Measurements from ENCODE around the gene RPS6KA3.
"Not testable (repeated sequence)": the region's sequence is repeated elsewhere in the genome, so short reads cannot be mapped to it uniquely, and the experiment has no call there.

- not testable (repeated sequence) for TF ChIP-seq EZH2 (IDR thresholded peaks at IDR 0.05; ENCODE audit: borderline replicate concordance, low read depth, low read length, severe bottlenecking); CTCF (IDR thresholded peaks at IDR 0.05; ENCODE audit: borderline replicate concordance, extremely low read depth, low read length, poor library complexity, severe bottlenecking)
Observed at GRCh38 chrX:20126833-20127232, 139.9 kb downstream of the RPS6KA3 start.
